ENCODE results near the gene CLIC5. TPM values are rescaled to one million over a fixed set of nuclear protein-coding genes. Genes with fewer than 3 reads are reported as not detected.

CLIC5 gene
- total and polyA plus RNA-seq, 2 of the 8 experiments (the other 6 are each of a cell fraction or from before 2014, with no cell fraction given) = 0.12 to 0.15 TPM

- Histone ChIP-seq H2BK120ac (replicated peaks; ENCODE audit: low read depth, low read length) (no peak overlapping the region), H4K5ac (ENCODE audit: insufficient read length, low read depth, low read length) (no peak overlapping the region), H3K4me1 (replicated peaks in 1 of 4; ENCODE audit: control insufficient read depth in 3 of 4, insufficient read depth in 4 of 4, low read length in 3 of 4) (peaks cover 4 to 12% (median 7%) of the 10 kb centered on the region in 4 experiments; a peak in 4 of 7 replicates), H3K27ac (ENCODE audit: low read depth, low read length) (no peak overlapping the region), H3K4me3 (ENCODE audit: extremely low read depth in 1 of 4, insufficient read depth in 2 of 4, low read depth in 3 of 4, low read length in 4 of 4) (no peak overlapping the region), H3K4me2 (ENCODE audit: insufficient read depth in 1 of 2, low read depth in 2 of 2, low read length in 2 of 2) (no peak overlapping the region), H3K23me2 (ENCODE audit: low read depth, low read length) (peaks cover 12% of the 10 kb centered on the region), H3K14ac (ENCODE audit: insufficient read length) (no peak overlapping the region), H3K56ac (replicated peaks; ENCODE audit: insufficient read length, low read depth, low read length) (no peak overlapping the region), H3K36me3 (ENCODE audit: control insufficient read depth in 2 of 4, insufficient read depth in 4 of 4, low read length in 3 of 4) (no peaks in the 10 kb centered on the region), H4K91ac (replicated peaks; ENCODE audit: insufficient read length, low read length) (no peak overlapping the region), H3K9me3 (ENCODE audit: insufficient read depth in 2 of 2, low read depth in 1 of 2, low read length in 1 of 2) (no peaks in the 10 kb centered on the region), H2BK5ac (ENCODE audit: low read depth, low read length) (no peak overlapping the region), H3K4ac (replicated peaks; ENCODE audit: insufficient read length, low read depth, low read length) (no peak overlapping the region), H2BK15ac (ENCODE audit: low read length) (no peak overlapping the region), H3K9ac (replicated peaks in 1 of 4; ENCODE audit: extremely low read depth in 1 of 4, low read depth in 3 of 4, low read length in 3 of 4) (no peak overlapping the region), H3K18ac (ENCODE audit: extremely low read depth, low read length) (no peak overlapping the region), H3K79me1 (ENCODE audit: low read depth, low read length) (no peaks in the 10 kb centered on the region), H4K8ac (ENCODE audit: extremely low read depth, insufficient read depth, low read length) (no peak overlapping the region), H2BK20ac (ENCODE audit: low read length) (no peak overlapping the region), H2BK12ac (ENCODE audit: low read depth, low read length) (no peak overlapping the region), H2AK5ac (ENCODE audit: low read depth, low read length) (no peak overlapping the region), H3K27me3 (replicated peaks in 1 of 4; ENCODE audit: control insufficient read depth in 3 of 4, extremely low read depth in 1 of 4, insufficient read depth in 3 of 4, low read length in 3 of 4) (peaks cover 5 to 14% (median 10%) of the 10 kb centered on the region in 4 experiments; a peak in 6 of 7 replicates), H2AFZ (ENCODE audit: low read length) (no peak overlapping the region), H4K20me1 (replicated peaks in 1 of 2; ENCODE audit: control insufficient read depth in 1 of 2, insufficient read depth in 2 of 2, low read length in 2 of 2) (no peaks in the 10 kb centered on the region), H3K23ac (ENCODE audit: insufficient read length) (no peak overlapping the region), H3K79me2 (ENCODE audit: control insufficient read depth in 1 of 2, insufficient read depth in 2 of 2, low read length in 2 of 2) (no peaks in the 10 kb centered on the region)
- 91% methylated on average over 5 of the region's 5 CpGs; no CpG with 5 or more reads in 1 of the 2 experiments for WGBS, 2 experiments (ENCODE audit: extremely low coverage in 1 of 2, insufficient coverage in 1 of 2, insufficient read length in 1 of 2, insufficient replicate concordance in 2 of 2, low coverage in 1 of 2, low lambda C conversion rate in 2 of 2, missing lambda C conversion rate in 1 of 2)
- FAIRE-seq = no peak
- ChIA-PET CTCF (ENCODE audit: partially characterized antibody) (interaction anchor here (0.6 to 5.1 kb wide), 4 partner anchors 20 to 836 kb away, joined by 3 to 18 read pairs (median 4); no protein-coding TSS in a partner anchor), POLR2A (ENCODE audit: partially characterized antibody) (no interaction called here)
- DNase-seq (ENCODE audit: low read depth in 1 of 2, low spot score in 2 of 2) = no peak
- TF ChIP-seq TBP (IDR thresholded peaks at IDR 0.05; ENCODE audit: low read depth, low read length) = no peak
- TF ChIP-seq CBX5 (IDR thresholded peaks at IDR 0.05; ENCODE audit: low read depth, low read length) = no peak
- TF ChIP-seq NRF1 (IDR thresholded peaks at IDR 0.05; ENCODE audit: low read depth, low read length) = no peak
- TF ChIP-seq POLR2A (IDR thresholded peaks at IDR 0.05; ENCODE audit: control extremely low read depth in 1 of 2, low read depth in 2 of 2, low read length in 2 of 2) = no peak
- no peak for TF ChIP-seq RFX5 (IDR thresholded peaks at IDR 0.05; ENCODE audit: borderline replicate concordance, low read depth, low read length)
- TF ChIP-seq SUZ12 (IDR thresholded peaks at IDR 0.05; ENCODE audit: low read length) = no peak
- TF ChIP-seq TAF1 (IDR thresholded peaks at IDR 0.05; ENCODE audit: low read depth, low read length) = no peak
- no peak for TF ChIP-seq FOSL1 (IDR thresholded peaks at IDR 0.05; ENCODE audit: insufficient read depth, low read depth, low read length)
- no peak for TF ChIP-seq KDM4A (IDR thresholded peaks at IDR 0.05; ENCODE audit: low read depth, low read length, severe bottlenecking)
- TF ChIP-seq JUN (IDR thresholded peaks at IDR 0.05; ENCODE audit: low read depth, low read length) = no peak
- no peak for TF ChIP-seq SIRT6 (IDR thresholded peaks at IDR 0.05; ENCODE audit: low read length)
- no peak for TF ChIP-seq SIX5 (IDR thresholded peaks at IDR 0.05; ENCODE audit: low read depth, low read length)
- TF ChIP-seq SP1 (IDR thresholded peaks at IDR 0.05; ENCODE audit: low read depth, low read length) = no peak
- no peak for TF ChIP-seq CBX8 (IDR thresholded peaks at IDR 0.05; ENCODE audit: borderline replicate concordance, low read depth, low read length)
- no peak for TF ChIP-seq POLR2AphosphoS5 (IDR thresholded peaks at IDR 0.05; ENCODE audit: low read depth, low read length)
These were observed 4.9 kb downstream of the CLIC5 start for GRCh38 chr6:46010771-46011170.

Data from H1 (cell line).